GM18519 (cell line): ENCODE data around the gene NUPR2.
A peak's percentile ranks its signal among the peaks of the same experiment; 100 is the strongest.
"Not testable (repeated sequence)": the region's sequence is repeated elsewhere in the genome, so short reads cannot be mapped to it uniquely, and the experiment has no call there.

Experiments used
- ATAC-seq: cut with Tn5 transposase; IDR thresholded peaks from one replicate; pipeline ENCODE4 v1.9.1; 2021; ENCODE audit warnings: mild to moderate bottlenecking, moderate library complexity; ENCODE audit not compliant: unreplicated experiment, low FRiP score

Gene NUPR2

GRCh38 chr7:56115852-56116538 is at the start of gene NUPR2:
Gene NUPR2, minus strand, starts transcription at chr7:56116417. Its CDS starts 103 bp downstream, at chr7:56116314.
- ATAC-seq, result no peak

GRCh38 chr7:56157238-56157790 is 41.1 kb upstream of the NUPR2 start:
- ATAC-seq, result no peak

GRCh38 chr7:56131062-56131461 is 14.8 kb upstream of the NUPR2 start:
- not testable (repeated sequence) for ATAC-seq

DNA sequence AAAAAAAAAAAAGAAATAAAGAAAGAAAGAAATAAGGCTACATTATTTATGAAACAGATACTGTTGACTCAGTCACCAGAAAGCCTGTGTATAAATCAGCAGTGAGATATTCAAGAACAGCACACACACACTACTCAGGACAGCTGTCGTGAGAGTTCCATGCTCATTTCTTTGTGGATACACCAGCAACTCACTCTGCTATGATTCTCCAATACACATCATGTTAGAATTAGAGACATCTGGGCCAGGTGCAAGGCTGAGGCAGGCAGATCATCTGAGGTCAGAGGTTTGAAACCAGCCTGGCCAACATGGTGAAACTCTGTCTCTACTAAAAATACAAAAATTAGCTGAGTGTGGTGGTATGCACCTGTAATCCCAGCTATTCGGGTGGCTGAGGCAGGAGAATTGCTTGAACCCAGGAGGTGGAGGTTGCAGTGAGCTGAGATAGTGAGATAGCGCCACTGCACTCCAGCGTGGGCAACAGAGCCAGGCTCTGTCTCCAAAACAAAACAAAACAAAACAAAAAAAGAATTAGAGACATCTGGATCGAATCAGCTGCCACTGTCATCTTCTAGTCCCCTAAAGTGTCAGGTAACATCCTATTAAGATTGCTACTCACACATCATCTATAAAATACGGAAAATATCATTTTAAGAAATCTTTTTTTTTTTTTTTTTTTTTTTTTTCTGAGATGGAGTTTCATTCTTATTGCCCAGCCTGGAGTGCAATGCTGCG is 11.2 kb upstream of the NUPR2 start:
- no peak for ATAC-seq

DNA sequence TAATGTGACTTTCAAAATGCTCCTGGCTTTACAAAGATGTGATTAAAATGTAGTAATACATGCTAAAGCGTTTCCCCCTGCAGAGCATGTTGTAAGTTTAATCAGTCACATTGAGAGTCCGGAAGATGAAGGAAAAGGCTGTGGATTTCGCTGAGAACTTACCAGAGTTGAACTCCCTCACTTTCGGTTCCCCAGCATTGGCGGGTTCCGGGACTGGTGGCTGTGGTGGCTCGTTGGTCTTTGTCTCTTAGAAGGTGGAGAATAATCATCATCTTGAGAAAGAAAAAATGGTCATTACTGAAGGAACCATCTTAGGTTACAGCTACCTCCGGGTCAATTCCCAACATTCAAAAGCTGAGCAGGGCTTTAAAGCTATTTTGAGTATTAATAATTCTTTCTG is 9.6 kb upstream of the NUPR2 start:
- ATAC-seq, result no peak

GRCh38 chr7:56124981-56125380 is 8.8 kb upstream of the NUPR2 start:
- no peak for ATAC-seq

- no peak for ATAC-seq
Observed at GRCh38 chr7:56121440-56121839, 5.2 kb upstream of the NUPR2 start.

DNA sequence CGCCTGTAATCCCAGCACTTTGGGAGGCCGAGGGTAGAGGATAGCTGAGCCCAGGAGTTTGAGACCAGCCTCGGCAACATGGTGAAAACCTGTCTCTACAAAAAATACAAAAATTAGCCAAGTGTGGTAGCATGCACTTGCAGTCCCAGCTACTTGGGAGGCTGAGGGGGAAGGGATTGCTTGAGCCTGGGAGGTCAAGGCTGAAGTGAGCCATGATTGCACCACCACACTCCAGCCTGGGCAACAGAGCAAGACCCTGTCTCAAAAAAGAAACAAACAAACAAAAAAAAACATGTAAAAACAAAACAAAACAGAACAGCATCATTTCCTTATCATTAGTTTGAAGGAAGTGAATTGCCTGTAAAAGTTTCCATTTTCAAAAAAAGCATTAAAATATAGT is 4.0 kb downstream of the NUPR2 start:
- ATAC-seq, result not testable (repeated sequence)

- ATAC-seq, result no peak
Observed at GRCh38 chr7:56110611-56111010, 5.6 kb downstream of the NUPR2 start.

DNA sequence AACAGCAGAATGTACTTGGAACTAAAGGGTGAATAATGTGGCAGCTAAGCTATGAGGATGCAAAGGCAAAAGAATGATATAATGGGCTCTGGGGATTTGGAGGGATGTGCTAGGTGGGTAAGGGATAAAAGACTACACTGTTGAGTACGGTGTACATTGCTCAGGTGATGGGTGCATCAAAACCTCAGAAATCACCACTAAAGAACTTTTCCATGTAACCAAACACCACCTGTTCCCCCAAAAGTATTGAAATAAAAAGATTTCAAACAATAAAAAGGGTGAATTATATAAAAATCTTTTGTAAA is 8.3 kb downstream of the NUPR2 start:
- ATAC-seq, result no peak

GRCh38 chr7:56106108-56107073 is 9.8 kb downstream of the NUPR2 start, which contains the start of gene CHCHD2:
Gene CHCHD2, minus strand, starts transcription at chr7:56106476. Its CDS starts 63 bp downstream, at chr7:56106413.
- ATAC-seq, result peak; percentile 99

DNA sequence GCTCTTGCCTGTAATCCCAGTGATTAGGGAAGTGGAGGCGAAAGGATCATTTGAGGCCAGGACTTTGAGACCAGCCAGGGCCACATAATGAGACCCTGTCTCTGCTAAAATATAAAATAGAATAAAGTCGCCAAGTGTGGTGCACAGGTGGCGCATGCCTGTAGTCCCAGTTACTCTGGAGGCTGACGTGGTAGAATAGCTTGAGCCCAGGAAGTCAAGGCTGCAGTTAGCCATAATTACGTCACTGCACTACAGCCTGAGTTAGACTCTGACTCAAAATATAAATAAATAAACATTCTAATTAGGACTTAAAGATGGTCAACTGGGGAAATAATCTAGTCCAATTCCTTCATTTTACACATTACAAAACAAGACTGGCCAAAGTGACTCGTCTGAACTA is 10.7 kb downstream of the NUPR2 start:
- no peak for ATAC-seq

- ATAC-seq, result not testable (repeated sequence)
Observed at GRCh38 chr7:56104138-56104537, 12.1 kb downstream of the NUPR2 start.

DNA sequence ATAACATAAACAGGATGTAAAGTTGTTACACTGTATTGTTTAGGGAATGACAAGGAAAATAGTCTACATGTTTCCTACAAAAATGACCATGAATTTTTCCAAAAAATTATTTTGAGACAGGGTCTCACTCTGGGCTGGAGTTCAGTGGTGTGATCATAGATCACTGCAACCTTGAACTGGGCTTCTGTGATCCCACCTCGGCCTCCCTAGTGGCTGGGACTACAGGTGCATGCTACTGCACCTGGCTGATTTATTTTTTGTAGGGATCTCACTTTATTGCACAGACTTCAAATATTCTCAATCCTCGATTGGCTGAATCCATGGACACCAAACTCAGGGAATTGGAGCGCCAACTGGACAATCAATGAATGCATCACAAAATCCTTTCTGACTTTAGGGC is 16.6 kb downstream of the NUPR2 start:
- no peak for ATAC-seq

GRCh38 chr7:56098187-56099008 is 17.8 kb downstream of the NUPR2 start:
- not testable (repeated sequence) for ATAC-seq

DNA sequence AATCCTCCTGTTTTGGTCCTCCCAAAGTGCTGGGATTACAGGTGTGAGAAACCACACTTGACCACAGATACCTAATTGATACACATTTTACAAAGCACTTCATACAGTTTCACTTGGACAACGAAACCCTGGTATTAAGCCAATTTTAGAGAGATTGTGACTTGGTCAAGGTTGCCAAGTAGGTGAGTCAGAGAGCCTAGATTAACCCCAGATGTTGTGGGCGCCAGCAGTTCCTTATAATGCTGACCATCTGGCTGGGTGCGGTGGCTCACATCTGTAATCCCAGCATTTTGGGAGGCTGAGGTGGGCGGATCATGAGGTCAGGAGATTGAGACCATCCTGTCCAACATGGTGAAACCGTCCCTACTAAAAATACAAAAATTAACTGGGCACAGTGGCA is 18.5 kb downstream of the NUPR2 start:
- no peak for ATAC-seq

DNA sequence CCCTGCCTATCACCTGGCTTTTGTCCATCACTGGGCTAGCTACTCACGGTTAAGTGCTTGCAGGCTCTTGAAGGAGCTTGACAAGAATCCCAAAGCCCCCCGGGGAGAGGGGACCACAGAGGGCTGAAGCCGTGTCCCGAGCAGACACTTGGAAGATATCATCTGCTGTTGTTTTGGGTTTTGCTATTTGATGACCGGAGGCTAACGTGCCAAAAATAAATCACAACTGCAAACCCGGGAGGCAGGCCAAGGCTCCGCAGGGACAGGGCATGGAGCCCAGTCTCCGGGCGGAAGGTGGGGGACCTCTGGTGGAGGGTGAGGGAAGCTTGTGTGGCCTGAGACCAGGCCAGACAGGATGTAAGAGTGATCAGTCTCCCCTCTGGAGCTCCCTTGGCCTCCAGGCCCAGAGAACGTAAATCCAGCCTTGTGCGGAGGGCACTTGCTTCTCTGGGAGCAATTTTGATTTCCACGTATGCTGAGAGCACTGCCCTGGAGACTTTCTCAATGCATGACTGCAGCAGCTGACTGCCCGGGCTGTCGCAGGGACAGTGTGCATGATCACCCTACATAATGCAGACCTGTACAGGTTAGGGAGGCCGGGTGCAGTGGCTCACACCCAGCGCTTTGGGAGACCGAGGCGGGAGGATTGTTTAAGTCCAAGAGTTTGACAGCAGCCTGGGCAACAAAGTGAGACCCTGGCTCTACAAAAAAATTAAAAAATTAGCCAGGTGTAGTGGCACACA is 23.3 kb downstream of the NUPR2 start, which contains the start of gene PHKG1:
Gene PHKG1 (minus strand): TSS at position 164 of the 743 bp plus-strand sequence. CDS start 4,011 bp downstream, outside the sequence.
- no peak for ATAC-seq

DNA sequence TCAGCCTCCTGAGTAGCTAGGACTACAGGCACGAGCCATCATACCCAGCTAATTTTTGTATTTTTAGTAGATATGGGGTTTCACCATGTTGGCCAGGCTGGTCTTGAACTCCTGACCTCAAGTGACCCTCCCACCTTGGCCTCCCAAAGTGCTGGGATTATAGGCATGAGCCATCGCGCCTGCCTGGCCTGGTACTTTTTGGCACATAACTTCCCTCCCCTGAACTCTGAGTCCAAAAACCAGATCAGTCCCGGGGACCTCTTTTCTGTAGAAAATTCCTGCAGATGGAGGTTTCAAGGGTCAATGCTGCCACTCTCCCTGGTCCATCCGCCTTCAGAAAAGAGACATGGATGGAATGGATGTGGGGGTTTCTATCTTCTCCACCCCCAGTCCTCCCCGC is 23.8 kb downstream of the NUPR2 start:
- ATAC-seq, result not testable (repeated sequence)

DNA sequence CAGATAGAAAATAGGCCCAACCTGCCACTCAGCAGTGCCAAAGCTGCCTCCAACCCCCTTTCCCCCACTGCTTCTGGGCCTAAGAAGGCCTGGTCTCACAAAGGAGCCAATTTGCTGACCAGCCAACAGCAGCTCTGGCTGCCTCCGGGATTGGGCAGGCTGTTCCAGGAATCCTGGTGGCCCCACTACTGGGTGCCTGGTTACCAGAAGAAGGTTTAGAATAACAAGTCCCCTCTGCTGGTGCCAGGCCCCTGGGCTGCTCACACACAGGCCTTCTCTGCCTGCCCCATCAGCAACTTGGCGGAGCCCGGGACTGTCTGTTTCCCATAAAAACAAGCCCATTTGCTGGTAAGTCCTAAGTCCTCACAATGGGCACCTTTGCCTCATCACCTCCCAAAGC is 24.6 kb downstream of the NUPR2 start:
- no peak for ATAC-seq
